Activated B cell treated with CpG ODN at 0.5 μM for 24 hours (primary cell): ENCODE measurements around the gene KBTBD12. TPM values are rescaled to one million over a fixed set of nuclear protein-coding genes. Genes with fewer than 3 reads are reported as not detected.

Experiments
- ATAC-seq: fragments of 200-7000 bp; cut with Tn5 transposase; one replicate; pipeline ENCODE4 v1.10.0; 2021; ENCODE audit warnings: low read depth, mild to moderate bottlenecking, moderate library complexity
- CTCF ChIA-PET: fragments of 350-600 bp; sonication (Branson Sonifier 250); formaldehyde crosslinking; loops from one replicate; lab custom pipeline; 2021; ENCODE audit warnings: antibody characterized with exemption; lab: Charles Lee
- POLR2A ChIA-PET: fragments of 350-600 bp; sonication (Branson Sonifier 250); formaldehyde crosslinking; loops from one replicate; lab custom pipeline; 2021; ENCODE audit warnings: antibody characterized with exemption; lab: Charles Lee
- DNase-seq: peaks from one replicate; pipeline ENCODE4 v3.0.0; 2022
- H3K27ac Mint-ChIP-seq: one replicate; pipeline ENCODE4 v1.8.0; 2020; ENCODE audit warnings: mixed read lengths
- H3K27me3 Mint-ChIP-seq: one replicate; pipeline ENCODE4 v1.8.0; 2021; ENCODE audit warnings: mixed read lengths
- H3K36me3 Mint-ChIP-seq: one replicate; pipeline ENCODE4 v1.8.0; 2021; ENCODE audit warnings: low read depth, mixed read lengths
- H3K4me1 Mint-ChIP-seq: one replicate; pipeline ENCODE4 v1.8.0; 2021; ENCODE audit warnings: mixed read lengths
- H3K4me3 Mint-ChIP-seq: one replicate; pipeline ENCODE4 v1.8.0; 2020; ENCODE audit warnings: mild to moderate bottlenecking, mixed read lengths
- H3K9me3 Mint-ChIP-seq: one replicate; pipeline ENCODE4 v1.8.0; 2020; ENCODE audit warnings: mixed read lengths
- intact Hi-C: fragments of 100-400 bp; cut with micrococcal nuclease; formaldehyde crosslinking; loops from one replicate; pipeline ENCODE4 v1.15.1; 2024
- total RNA-seq: library from RNA; stranded (reverse); gene quantifications from 2 replicates; pipeline ENCODE4 v1.2.3, GENCODE V29; 2022
- TF ChIP-seq, protein P1 (sequence below): fragments of 200-600 bp; IDR thresholded peaks from one replicate; pipeline ENCODE4 v1.8.0; 2022; ENCODE audit warnings: antibody characterized with exemption, mild to moderate bottlenecking

KBTBD12 gene
- total RNA-seq, 1 donor from 2014 or later, result 0.16 TPM

DNA sequence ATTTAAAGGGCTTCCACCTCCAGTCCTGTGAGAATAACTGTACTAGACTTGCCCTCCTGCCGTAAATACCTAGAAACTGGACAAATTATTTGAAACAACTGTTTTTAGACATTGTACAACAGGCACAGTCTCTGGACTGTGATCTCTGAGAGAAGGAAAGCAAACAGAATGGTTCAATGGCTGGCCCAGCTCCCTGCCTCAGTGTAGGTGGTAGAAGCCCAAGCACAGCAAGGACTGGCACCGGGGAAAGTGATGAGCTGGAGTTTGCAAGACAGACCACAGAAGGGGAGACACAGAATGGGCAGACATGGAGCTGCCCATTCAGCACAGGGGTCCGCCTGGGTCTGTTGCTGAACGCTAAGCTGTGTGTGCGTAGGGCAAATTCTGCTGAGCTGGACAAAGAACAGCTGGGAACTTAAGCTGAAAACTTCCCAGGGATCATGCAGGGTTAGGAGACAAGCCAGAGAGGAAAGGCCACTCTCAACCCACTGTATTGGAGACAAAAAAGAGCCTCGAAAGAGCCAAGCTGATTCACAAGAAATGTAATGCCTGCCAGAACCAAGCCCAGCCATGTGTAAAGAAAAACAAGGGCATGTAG lies 84.6 kb downstream of the KBTBD12 start:
- DNase-seq (no peak), ATAC-seq (no peak)
- ChIA-PET POLR2A (no interaction called here), CTCF (no interaction called here)
- intact Hi-C loops, result no loop called here
- TF ChIP-seq, protein P1, sequence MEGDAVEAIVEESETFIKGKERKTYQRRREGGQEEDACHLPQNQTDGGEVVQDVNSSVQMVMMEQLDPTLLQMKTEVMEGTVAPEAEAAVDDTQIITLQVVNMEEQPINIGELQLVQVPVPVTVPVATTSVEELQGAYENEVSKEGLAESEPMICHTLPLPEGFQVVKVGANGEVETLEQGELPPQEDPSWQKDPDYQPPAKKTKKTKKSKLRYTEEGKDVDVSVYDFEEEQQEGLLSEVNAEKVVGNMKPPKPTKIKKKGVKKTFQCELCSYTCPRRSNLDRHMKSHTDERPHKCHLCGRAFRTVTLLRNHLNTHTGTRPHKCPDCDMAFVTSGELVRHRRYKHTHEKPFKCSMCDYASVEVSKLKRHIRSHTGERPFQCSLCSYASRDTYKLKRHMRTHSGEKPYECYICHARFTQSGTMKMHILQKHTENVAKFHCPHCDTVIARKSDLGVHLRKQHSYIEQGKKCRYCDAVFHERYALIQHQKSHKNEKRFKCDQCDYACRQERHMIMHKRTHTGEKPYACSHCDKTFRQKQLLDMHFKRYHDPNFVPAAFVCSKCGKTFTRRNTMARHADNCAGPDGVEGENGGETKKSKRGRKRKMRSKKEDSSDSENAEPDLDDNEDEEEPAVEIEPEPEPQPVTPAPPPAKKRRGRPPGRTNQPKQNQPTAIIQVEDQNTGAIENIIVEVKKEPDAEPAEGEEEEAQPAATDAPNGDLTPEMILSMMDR, result no peak
- Mint-ChIP-seq H3K27me3 (peaks cover 8% of the 10 kb centered on the region), H3K4me3 (no peak overlapping the region), H3K27ac (no peak overlapping the region), H3K4me1 (no peaks in the 10 kb centered on the region), H3K36me3 (no peaks in the 10 kb centered on the region), H3K9me3 (no peaks in the 10 kb centered on the region)

DNA sequence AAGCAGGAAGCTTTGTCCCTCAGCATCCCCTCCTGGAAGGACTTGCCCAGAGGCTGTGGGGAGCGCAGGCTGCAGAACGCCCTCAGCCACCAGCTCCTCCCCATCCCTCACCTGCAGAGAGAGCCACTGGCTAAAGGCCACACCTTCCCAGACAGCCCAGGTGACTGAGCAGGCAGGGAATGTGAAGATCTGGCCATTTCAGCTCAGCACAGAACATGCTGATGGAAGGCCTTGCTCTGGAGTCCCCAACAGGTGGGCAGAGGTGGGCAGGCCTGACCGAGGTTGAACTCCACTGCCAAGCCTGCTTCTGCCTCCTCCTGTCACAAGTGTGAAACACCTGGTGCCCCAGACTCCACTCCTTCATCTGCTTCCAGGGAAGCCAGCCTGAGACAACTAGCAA lies 86.5 kb downstream of the KBTBD12 start:
- TF ChIP-seq, protein P1, result no peak
- ATAC-seq (no peak), DNase-seq (no peak)
- Mint-ChIP-seq H3K4me3 (no peak overlapping the region), H3K27ac (no peak overlapping the region), H3K9me3 (no peaks in the 10 kb centered on the region), H3K27me3 (peaks cover 12% of the 10 kb centered on the region), H3K36me3 (no peaks in the 10 kb centered on the region), H3K4me1 (no peaks in the 10 kb centered on the region)
- ChIA-PET POLR2A (no interaction called here), CTCF (no interaction called here)
- intact Hi-C loops, result no loop called here

DNA sequence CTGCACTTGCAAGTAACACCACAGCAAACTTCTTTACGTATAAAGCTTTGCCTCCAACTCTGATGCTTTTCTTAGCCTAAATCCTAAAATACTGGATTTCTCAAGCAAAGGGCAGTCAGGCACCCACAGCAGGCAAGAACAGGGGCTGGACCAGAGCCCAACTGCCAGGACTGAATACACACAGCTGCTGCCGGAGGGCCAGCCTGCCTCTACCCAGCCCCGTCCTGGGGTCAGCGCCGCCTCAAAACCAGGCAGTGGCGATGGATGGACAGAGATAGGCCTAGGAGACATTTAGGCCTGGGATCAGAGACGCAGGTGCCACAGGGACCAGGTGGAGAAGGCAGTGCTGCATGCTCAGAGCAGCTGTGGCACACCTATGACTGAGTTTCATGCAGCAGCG lies 89.6 kb downstream of the KBTBD12 start:
- Mint-ChIP-seq H3K4me3 (no peak overlapping the region), H3K9me3 (no peaks in the 10 kb centered on the region), H3K4me1 (no peaks in the 10 kb centered on the region), H3K36me3 (no peaks in the 10 kb centered on the region), H3K27ac (no peak overlapping the region), H3K27me3 (peaks cover 11% of the 10 kb centered on the region)
- no peak for DNase-seq
- ChIA-PET POLR2A (no interaction called here), CTCF (no interaction called here)
- ATAC-seq, result no peak
- TF ChIP-seq, protein P1, result no peak
- intact Hi-C loops, result no loop called here

DNA sequence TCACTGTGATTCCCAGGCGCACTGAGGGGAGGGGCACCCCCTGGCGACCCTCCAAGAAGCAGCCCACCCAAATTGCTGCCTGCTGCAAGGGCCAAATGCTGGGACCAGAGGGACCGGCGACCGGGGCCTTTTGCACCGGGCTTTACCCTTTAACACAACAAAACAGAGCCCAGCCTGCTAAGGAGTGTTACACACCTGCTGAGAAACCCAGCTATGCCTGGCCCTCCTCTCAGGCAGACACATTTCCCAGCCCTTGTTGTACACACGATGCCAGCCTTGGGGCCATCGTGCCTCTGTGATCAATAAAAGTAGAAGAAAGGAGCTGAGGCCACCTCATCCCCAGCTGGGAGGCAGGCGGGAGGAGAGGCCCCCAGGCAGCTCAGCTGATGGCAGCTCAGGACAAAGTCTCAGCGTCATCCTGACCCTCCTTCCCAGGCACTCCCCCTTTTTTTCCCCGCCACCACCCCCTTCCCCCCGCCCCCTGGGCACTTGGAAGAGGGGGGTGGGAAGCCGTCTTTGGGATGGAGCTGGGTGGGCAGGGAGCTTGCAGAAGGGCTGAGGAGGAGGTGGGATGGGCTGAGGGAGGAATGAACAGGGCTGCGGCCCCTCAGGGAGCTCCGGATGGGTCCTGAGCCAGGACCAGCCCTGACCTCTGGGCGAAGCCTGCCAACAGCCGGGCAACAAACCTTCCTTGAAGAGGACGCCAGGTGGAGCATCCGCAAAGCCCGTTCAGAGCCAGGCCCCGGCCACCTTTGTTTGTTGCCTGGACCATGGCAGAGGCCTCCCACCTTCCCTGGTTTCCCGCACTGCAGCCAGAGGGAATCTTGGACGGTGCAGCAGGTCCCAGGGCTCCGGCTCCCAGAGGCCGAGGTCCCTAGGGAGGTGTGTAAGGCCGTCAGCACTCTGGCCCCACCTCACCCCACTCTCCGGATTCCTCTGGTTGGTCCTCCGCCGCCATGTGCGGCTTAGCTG lies 91.3 kb downstream of the KBTBD12 start:
- no peak overlapping the region for H3K4me3 Mint-ChIP-seq
- peaks cover 2% of the 10 kb centered on the region for H3K4me1 Mint-ChIP-seq

DNA sequence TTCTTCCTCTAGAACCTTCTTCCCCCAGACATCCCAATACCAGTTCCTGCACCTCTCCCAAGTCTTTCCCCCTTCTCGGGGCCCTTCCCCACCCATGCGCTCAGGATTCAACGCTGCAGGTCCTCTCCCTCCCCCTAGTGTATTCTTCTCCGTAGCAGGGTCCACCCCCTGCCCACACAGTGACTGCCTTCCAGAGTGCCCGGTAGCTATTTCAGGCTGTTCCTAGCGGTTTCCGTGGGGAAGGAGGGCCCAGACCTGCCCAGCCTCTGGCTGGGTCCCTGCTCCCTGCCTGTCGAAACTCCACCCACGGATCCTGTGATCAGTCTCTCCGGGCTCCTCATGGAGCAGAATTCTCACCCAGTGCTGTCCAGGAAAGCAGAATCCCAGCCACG lies 92.0 kb downstream of the KBTBD12 start:
- no peaks in the 10 kb centered on the region for H3K36me3 Mint-ChIP-seq
- intact Hi-C loops, result no loop called here
- H3K9me3 Mint-ChIP-seq, result no peaks in the 10 kb centered on the region
- TF ChIP-seq, protein P1, result no peak
- peaks cover 2% of the 10 kb centered on the region for H3K4me1 Mint-ChIP-seq
- no peak overlapping the region for H3K4me3 Mint-ChIP-seq
- ChIA-PET POLR2A (no interaction called here), CTCF (no interaction called here)
- H3K27ac Mint-ChIP-seq, result no peak overlapping the region
- ATAC-seq (no peak), DNase-seq (no peak)
- H3K27me3 Mint-ChIP-seq, result peaks cover 19% of the 10 kb centered on the region

More for the DNA sequence above, 91.3 kb downstream of the KBTBD12 start:
- intact Hi-C loops, result no loop called here
- Mint-ChIP-seq H3K36me3 (no peaks in the 10 kb centered on the region), H3K27me3 (peaks cover 16% of the 10 kb centered on the region), H3K9me3 (no peaks in the 10 kb centered on the region), H3K27ac (no peak overlapping the region)
- ChIA-PET CTCF (no interaction called here), POLR2A (no interaction called here)
- DNase-seq (no peak), ATAC-seq (no peak)
- TF ChIP-seq, protein P1, result no peak
